Duodenal mucosa (tissue), 2 donors: ENCODE results near the gene NOD2.

Experiments
- H3K27ac ChIP-seq: one replicate; pipeline ENCODE4 v1.7.0; 2013; ENCODE audit warnings: low read depth, low read length
- H3K27me3 ChIP-seq, 2 donors: one replicate each; pipeline ENCODE4 v1.7.0; 2013; ENCODE audit warnings: low read length in 2 of 2, control low read depth in 1 of 2; ENCODE audit not compliant: insufficient read depth in 2 of 2, control insufficient read depth in 1 of 2
- H3K36me3 ChIP-seq, 2 donors: one replicate each; pipeline ENCODE4 v1.7.0; 2013; ENCODE audit warnings: low read length in 2 of 2, control low read depth in 1 of 2; ENCODE audit not compliant: insufficient read depth in 2 of 2, control insufficient read depth in 1 of 2
- H3K4me1 ChIP-seq, 2 donors: one replicate each; pipeline ENCODE4 v1.7.0; 2013; ENCODE audit warnings: low read length in 2 of 2, control low read depth in 1 of 2; ENCODE audit not compliant: insufficient read depth in 2 of 2, control insufficient read depth in 1 of 2
- H3K4me3 ChIP-seq, 2 donors: one replicate each; pipeline ENCODE4 v1.7.0; 2013; ENCODE audit warnings: low read length in 2 of 2, low read depth in 1 of 2
- H3K9ac ChIP-seq, 2 donors: one replicate each; pipeline ENCODE4 v1.7.0; 2013; ENCODE audit warnings: low read length in 2 of 2, low read depth in 1 of 2
- H3K9me3 ChIP-seq, 2 donors: one replicate each; pipeline ENCODE4 v1.7.0; 2013; ENCODE audit warnings: low read length in 2 of 2, control low read depth in 1 of 2; ENCODE audit not compliant: control insufficient read depth in 1 of 2

The NOD2 gene

DNA sequence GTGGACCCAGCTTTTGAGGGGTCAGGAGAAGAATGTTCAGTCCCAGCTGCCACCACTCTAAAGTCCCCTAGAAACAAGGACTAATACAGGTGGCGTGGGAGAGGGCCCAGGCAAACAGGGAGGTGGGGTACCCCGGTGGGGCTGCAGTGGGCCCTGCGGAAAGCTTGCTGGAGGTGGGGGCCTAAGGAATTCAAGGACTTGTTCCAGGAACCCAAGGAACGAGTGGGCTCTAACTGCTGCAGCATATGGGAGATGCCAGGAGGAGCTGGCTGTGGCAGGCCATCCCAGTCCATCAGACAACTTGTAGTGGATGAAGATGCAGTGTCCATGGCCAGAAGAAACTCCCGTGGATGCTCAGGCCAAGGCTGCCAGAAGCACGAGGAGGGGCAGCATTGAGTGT, 22.9 kb upstream of the NOD2 start:
- no peak overlapping the region for H3K9ac ChIP-seq
- no peaks in the 10 kb centered on the region for H3K27me3 ChIP-seq
- peaks cover 12 to 14% of the 10 kb centered on the region in 2 donors for H3K4me1 ChIP-seq
- peaks cover 12 to 14% of the 10 kb centered on the region in 2 donors for H3K36me3 ChIP-seq
- H3K9me3 ChIP-seq: peaks cover 15 to 20% of the 10 kb centered on the region in 2 donors
- H3K4me3 ChIP-seq: no peak overlapping the region
- H3K27ac ChIP-seq: no peak overlapping the region

DNA sequence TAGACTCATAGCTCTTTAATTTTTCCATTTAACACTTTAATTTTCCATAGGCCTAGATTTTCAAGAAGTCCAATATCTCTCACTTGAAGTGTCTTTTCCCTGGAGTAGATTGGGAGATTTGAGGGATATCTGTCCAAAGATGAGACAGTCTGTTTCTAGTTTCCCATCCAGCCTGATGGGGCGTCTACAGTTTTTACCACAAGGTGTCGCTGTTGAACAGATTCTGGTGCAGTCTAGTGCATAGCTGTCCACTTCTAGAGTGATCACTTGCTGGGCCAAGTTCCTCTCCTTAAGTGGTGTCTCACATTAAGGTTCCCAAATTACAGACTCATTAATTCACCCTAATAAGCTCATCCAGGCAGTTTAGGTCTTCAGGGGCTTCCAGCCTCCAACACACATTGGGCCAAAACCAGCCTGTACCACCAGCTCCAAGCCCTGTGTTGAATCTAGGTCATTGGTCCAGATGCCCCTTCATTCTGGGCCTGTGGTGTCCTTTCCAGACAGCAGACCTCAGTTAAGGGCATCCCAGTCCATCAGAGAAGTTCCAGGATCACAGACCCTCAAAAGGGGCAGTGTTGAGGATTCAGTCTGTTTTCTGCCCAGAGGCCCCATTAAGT, 21.7 kb upstream of the NOD2 start:
- H3K27ac ChIP-seq: no peak overlapping the region
- H3K9me3 ChIP-seq: peaks cover 15 to 20% of the 10 kb centered on the region in 2 donors
- no peak overlapping the region for H3K4me3 ChIP-seq
- peaks cover 12 to 16% of the 10 kb centered on the region in 2 donors for H3K36me3 ChIP-seq
- H3K9ac ChIP-seq: no peak overlapping the region
- H3K4me1 ChIP-seq: peaks cover 12 to 14% of the 10 kb centered on the region in 2 donors
- H3K27me3 ChIP-seq: no peaks in the 10 kb centered on the region

GRCh38 chr16:50673496-50674275, 19.7 kb upstream of the NOD2 start:
- no peak overlapping the region for H3K4me3 ChIP-seq
- H3K9ac ChIP-seq: no peak overlapping the region
- H3K27me3 ChIP-seq: no peaks in the 10 kb centered on the region
- no peak overlapping the region for H3K27ac ChIP-seq
- peaks cover 15 to 20% of the 10 kb centered on the region in 2 donors for H3K9me3 ChIP-seq
- H3K4me1 ChIP-seq: peaks cover under 1 to 2% of the 10 kb centered on the region in 2 donors
- H3K36me3 ChIP-seq: peaks cover 12 to 19% of the 10 kb centered on the region in 2 donors

GRCh38 chr16:50674831-50675230, 18.6 kb upstream of the NOD2 start:
- Histone ChIP-seq H3K27ac (no peak overlapping the region), H3K9ac (no peak overlapping the region), H3K36me3 (peaks cover 12 to 19% of the 10 kb centered on the region in 2 donors), H3K4me3 (no peak overlapping the region), H3K9me3 (peaks cover 15 to 20% of the 10 kb centered on the region in 2 donors), H3K27me3 (no peaks in the 10 kb centered on the region), H3K4me1 (peaks cover 0 to 3% of the 10 kb centered on the region in 2 donors)

DNA sequence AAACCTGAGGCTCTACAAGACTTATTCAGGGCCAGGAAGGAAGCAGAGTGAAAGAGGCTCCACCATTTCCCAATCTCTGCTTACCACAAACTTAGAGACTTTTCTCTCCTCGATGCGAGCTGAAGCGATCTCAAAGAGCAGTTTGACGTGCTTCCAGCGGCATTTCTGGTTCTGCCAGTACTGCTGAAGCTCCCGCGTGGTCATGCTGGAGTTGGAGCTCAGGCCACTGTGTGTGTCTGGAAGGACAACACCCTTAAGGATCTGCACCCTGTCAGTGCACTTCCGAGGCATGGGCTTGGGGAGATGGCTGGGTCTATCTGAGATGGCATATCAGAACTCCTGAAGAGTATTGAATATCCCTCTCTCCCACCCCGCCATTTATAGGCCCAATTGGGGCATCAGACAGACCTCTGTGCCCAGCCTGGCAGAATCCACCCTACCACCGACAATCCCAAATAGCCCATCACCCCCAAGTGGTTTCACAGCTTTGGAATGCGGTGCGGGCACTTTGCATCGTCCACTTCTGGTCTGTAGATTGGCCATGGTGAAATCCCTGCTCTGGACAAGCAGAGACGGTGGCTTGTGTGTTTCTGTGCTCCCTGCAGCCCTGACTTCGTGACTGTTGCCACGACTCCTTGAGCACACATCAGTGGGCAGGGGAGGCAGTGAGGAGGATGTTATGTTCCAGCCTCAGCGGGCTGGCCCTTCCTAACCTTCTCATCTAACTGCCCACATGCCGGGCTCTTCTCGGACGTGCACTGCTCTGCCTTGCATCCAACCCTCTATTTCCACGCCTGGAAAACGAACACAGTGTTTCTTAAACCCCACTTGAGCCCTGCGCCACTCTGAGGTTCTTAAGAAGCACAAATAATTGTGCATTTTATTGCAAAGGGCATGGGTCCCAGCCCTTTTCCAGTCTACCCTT, 17.5 kb upstream of the NOD2 start:
- Histone ChIP-seq H3K9me3 (peaks cover 15 to 20% of the 10 kb centered on the region in 2 donors), H3K27ac (no peak overlapping the region), H3K36me3 (peaks cover 12 to 19% of the 10 kb centered on the region in 2 donors), H3K9ac (no peak overlapping the region), H3K27me3 (no peaks in the 10 kb centered on the region), H3K4me1 (peaks cover 0 to 3% of the 10 kb centered on the region in 2 donors), H3K4me3 (no peak overlapping the region)

DNA sequence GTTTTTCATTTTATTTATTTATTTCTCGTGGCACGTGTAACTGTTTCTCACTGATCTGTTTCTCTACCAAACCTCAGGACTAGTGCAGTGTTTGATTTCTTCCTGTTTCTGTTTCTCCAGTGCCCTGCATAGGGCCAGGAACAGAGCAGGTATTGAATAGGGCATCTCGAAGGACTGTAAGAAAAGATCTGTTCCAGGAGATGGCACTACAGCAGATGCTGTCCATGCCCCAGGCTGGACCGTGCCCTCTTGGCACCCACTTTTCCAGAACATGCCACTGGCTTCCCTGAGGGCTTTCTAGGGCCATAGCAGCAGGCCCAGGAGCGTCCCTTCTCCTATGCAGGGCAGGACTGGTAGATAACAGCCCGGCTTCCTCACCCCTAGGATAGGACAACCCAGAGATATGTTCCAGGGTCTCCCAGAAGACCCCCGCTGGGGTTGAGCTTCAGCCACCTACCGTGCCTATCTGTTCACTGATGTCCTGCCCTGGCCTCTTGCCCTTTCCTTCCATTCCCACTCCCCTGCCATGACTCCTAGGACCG, 16.7 kb upstream of the NOD2 start:
- no peak overlapping the region for H3K4me3 ChIP-seq
- no peaks in the 10 kb centered on the region for H3K27me3 ChIP-seq
- H3K27ac ChIP-seq: no peak overlapping the region
- peaks cover 0 to 3% of the 10 kb centered on the region in 2 donors for H3K4me1 ChIP-seq
- H3K9me3 ChIP-seq: peaks cover 12 to 15% of the 10 kb centered on the region in 2 donors
- no peak overlapping the region for H3K9ac ChIP-seq
- peaks cover 10 to 19% of the 10 kb centered on the region in 2 donors for H3K36me3 ChIP-seq

DNA sequence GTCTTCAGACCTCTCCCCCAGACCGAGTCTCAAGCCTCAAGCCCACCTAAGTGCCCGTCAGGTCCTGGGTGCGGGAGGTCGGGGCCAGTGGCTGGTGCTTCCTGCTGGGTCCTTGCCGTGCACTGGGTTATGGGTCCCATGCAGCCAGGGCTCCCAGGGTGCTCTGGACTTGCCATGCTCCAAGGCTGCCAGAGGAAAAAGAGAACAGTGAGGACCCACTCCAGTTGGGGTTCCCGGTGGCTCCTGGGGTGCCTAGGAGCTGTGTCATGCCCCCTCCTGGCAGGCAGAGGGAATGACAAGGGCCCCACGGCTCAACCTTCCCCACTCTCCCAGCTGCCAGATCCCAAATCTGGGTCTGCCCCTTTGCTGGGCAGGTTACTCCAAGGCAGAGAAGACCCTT, 16.1 kb upstream of the NOD2 start:
- peaks cover 4 to 19% of the 10 kb centered on the region in 2 donors for H3K36me3 ChIP-seq
- peaks cover 0 to 3% of the 10 kb centered on the region in 2 donors for H3K4me1 ChIP-seq
- H3K9ac ChIP-seq: no peak overlapping the region
- H3K9me3 ChIP-seq: peaks cover 6 to 9% of the 10 kb centered on the region in 2 donors
- H3K27me3 ChIP-seq: no peaks in the 10 kb centered on the region
- no peak overlapping the region for H3K4me3 ChIP-seq
- H3K27ac ChIP-seq: no peak overlapping the region

- no peak overlapping the region for H3K27ac ChIP-seq
- peaks cover 5 to 11% of the 10 kb centered on the region in 2 donors for H3K4me1 ChIP-seq
- H3K4me3 ChIP-seq: no peak overlapping the region
- H3K9me3 ChIP-seq: peaks cover 0 to 3% of the 10 kb centered on the region in 2 donors
- no peaks in the 10 kb centered on the region for H3K27me3 ChIP-seq
- H3K9ac ChIP-seq: no peak overlapping the region
- H3K36me3 ChIP-seq: peaks cover 4 to 13% of the 10 kb centered on the region in 2 donors
Measured at GRCh38 chr16:50678531-50678930, 14.9 kb upstream of the NOD2 start.

DNA sequence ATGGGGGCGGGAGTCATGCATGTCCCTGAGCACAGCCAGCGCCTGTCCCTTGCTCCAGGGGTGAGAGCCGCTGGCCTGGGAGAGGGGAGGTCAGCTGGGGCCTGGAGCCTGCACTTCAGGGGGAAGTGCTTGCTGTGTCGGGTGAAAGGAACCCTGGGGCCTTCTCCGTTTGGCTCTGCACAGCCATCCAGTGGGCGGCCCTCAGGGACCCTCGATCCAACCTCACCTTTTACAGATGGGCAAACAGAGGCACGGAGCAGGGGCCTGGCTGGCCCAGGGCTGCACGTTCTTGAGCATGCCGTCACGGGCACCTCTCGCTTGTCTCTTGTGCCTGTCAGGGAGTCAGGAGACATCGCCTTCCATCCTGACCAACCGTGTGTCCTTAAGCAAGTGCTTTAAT, 14.1 kb upstream of the NOD2 start:
- Histone ChIP-seq H3K27ac (no peak overlapping the region), H3K36me3 (peaks cover 4 to 13% of the 10 kb centered on the region in 2 donors), H3K9ac (no peak overlapping the region), H3K4me3 (peak overlapping the region in 1 of 2 donors; percentile 38), H3K9me3 (no peaks in the 10 kb centered on the region), H3K27me3 (no peaks in the 10 kb centered on the region), H3K4me1 (peaks cover 11 to 17% of the 10 kb centered on the region in 2 donors)
